Posterior cingulate gyrus (tissue), 11 donors: ENCODE results near the gene ARID1B.

Source experiments
- DNase-seq, 10 donors: peaks; one replicate each; pipeline versions ENCODE4 v3.0.0 to v3.0.0-alpha.2; 2020 to 2021; ENCODE audit warnings: mixed read lengths in 3 of 10
- intact Hi-C: fragments of 100-400 bp; cut with DNase I; formaldehyde crosslinking; loops from one replicate; pipeline ENCODE4 v1.15.1; 2023

Gene ARID1B

DNA sequence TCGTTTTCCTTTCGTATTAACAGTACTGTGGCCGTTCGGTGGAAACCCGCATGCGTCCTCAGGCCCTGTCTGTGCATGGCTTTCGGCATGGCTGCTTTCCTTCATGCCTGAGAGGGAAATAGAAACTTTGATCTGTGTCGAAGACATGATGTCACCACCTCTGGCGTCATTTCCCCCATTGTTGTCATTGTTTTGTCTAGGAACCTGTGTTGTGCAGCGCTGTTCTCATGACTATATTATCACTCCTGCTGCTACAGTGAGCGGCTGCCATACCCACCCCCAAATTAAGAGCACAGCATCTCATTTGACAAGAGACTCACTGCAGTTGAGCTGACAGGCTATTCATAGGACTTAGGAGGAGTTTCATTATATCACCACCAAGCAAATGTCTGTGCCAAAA lies 373.9 kb downstream of the ARID1B start:
- intact Hi-C loops, result no loop called here
- DNase-seq, result no peak

DNA sequence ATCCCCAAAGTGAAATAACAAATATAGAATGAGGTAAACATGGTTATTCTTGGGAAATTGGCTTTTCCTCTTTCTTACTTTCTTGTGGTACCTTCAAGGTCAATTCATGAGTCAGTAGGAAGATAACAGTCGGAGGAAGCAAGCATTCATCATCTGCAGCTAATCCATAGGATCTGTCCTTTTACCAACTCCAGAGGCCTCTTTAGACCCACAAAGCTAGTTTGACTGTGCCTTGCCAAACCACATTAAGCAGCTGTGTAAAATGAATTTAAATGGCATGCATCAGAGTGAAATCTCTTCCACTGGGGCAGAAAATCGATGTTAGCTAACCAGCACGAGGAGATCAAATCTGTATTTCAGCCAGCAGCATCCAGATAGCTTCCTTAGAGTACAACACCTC lies 374.8 kb downstream of the ARID1B start:
- intact Hi-C loops, result no loop called here
- no peak for DNase-seq

DNA sequence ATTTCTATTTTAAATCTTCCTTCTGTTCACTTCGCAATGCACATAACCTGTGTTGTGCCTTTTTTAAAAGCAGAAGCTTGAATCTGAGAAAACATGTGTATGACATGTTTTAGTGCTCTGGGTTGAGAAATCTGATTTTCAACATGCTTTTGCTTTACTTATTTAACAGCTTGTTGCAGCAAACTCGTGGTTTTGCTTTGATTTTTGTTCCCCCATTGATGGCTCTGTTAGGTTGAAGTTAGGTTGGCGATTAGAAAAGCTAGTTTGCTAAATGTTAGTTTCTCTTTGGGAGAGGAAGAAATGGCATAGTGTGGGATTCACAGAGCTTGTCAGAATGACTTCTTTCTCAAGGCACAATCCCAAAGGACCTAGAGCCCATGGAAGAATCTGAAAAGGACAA lies 375.4 kb downstream of the ARID1B start:
- no peak for DNase-seq

GRCh38 chr6:157155804-157156203 lies 378.6 kb downstream of the ARID1B start:
- DNase-seq, result no peak
- intact Hi-C loops, result no loop called here

More for the DNA sequence above, 375.4 kb downstream of the ARID1B start:
- intact Hi-C loops, result no loop called here

DNA sequence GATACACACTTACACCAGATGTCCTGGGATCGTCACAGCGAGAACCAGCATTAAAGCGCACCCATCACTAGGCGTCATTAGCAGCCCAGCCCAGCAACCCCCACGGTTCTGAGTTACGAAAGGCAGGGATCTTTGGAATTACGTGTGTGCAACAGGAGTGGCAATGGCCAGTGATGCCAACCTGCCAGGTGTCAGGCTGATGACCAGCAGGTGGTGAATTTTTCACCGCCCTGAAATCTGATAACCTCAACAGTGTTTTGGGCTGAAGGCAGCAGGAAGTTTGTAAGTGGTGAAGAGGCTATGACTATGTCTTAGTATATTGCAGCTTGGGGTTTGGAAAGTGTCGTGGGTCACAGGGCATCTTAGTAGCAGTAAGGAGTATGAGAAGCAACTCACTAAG lies 380.1 kb downstream of the ARID1B start:
- intact Hi-C loops, result no loop called here
- DNase-seq, result no peak

DNA sequence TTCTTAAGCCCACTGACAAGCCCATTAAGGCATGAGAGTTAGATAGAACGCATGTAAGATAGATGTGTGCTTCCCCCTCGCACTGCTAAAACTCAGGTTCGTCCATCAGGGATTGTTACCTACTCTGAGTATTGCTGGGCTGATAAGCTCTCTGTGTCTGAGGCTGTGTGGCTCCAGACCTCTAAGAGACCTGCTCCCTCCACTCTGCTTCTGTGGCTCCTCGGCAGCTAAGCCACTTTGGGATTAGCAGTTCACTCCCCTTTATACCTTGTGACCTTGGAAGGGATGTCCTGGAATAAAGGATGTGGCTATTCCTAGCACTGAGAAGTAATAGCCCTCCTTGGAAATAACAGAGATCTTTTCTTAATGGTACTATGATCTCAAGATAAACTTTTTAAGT lies 381.3 kb downstream of the ARID1B start:
- intact Hi-C loops, result no loop called here
- no peak for DNase-seq

DNA sequence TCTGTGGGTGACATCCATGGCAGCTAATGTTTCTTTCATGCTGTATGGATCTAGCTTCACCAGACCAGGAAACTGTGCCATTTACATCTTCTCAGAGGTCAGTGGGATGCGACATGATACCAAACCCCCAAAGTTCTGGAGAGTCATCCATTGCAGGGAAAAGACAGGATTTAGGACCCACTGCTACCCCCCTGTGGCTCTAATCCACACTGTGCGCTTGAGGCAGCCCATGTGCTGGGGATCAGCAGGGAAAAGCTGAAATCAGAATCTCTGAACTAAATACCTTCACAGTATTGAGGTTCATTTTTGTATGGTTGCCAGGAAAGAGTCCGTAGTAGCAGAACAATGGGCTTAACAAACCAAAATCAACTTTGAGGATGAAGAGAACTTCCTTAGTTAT lies 381.7 kb downstream of the ARID1B start:
- intact Hi-C loops, result no loop called here

DNA sequence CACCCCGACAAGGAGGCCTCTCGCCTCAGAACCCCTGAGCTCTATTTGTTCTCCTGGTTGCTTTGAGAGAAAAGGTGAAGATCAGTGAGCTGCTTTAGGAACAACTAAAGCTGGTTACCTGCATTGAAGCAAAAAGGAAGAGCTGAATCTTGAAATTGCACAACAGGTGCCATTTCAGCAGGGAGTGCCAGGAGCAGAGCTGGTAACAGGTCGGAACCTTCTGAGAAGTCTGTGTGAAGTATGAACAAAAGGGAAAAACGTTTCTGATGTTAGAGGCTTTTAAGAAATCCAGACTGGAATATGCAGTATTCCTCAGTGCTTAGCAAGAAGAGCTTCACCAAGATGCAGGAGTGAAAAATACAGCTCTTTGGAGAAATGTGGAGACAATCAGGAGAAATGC lies 382.2 kb downstream of the ARID1B start:
- DNase-seq, result no peak
- intact Hi-C loops, result no loop called here

More for the DNA sequence above, 381.7 kb downstream of the ARID1B start:
- DNase-seq, result no peak

DNA sequence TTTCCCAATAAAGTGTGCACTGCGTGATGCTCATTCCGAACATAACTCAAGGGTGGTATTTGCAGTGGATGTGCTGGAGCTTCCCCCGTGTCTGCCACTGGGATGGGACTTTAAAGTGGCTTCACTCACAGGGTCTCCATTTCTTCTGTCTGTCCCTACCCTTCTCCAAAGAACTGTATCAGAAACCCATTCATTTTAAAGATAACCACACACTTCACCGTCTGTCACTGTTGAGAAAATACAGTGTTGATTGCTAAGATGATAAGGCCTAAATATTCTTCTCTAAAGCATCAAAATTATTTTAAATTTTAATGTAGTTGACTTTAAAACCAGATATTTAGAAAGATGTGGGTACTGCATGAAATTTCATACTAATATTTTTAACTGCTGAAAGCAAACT lies 384.7 kb downstream of the ARID1B start:
- intact Hi-C loops, result no loop called here

GRCh38 chr6:157162766-157163433 lies 385.7 kb downstream of the ARID1B start:
- intact Hi-C loops, result no loop called here
- peak in 2 of 10 donors; percentile 37 to 70 for DNase-seq

More for the DNA sequence above, 384.7 kb downstream of the ARID1B start:
- no peak for DNase-seq

DNA sequence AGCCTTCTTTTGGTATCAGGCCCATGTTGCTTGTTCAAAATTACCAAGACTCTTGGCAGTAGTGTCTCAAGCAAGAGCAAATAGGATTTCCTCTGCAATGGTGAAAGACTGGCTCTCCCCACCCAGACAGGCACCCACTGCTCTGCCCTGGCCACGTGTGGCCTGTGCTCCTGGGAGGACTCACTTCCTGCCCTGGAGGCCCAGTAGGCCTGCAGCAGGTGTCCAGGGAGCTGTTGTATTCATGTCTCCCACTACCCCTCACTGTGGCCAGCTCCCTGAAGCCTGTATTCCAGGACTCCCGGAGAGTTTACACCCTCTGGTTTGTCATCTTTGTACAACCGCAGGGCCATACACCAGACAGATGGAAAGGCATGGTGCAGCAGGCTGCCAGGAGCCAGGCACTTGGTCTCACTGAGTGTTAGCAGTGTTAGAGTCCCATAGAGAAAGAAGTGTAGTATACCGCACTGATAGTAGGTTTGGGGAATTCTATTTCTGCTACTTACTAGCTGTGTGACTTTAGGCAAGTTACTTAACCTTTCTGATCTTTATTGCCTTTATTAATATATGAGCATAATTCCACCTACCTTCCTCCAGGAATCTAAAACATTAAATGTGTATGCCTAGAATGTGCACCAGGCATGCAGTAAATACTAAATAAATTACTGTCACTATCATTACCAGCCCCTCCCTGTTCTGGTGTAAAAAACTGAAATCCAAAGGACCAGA lies 386.4 kb downstream of the ARID1B start:
- DNase-seq, result no peak
- intact Hi-C loops, result no loop called here

- intact Hi-C loops, result no loop called here
These were observed 387.8 kb downstream of the ARID1B start for GRCh38 chr6:157164972-157165371.

DNA sequence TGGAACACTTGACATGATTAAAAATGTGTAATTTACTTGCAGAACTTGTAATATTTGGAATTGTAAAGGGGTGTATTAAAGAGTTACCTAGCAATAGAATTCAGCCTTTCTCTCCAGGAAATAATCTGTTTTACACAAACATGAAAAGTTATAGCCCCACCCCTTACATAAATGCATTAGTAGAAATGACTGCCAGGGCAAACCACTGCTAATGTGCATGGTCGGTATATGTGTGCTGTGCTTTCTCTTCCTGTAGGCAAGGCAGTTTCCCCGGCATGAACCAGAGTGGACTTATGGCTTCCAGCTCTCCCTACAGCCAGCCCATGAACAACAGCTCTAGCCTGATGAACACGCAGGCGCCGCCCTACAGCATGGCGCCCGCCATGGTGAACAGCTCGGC lies 389.6 kb downstream of the ARID1B start:
- no peak for DNase-seq
- intact Hi-C loops, result no loop called here

More at GRCh38 chr6:157164972-157165371, 387.8 kb downstream of the ARID1B start:
- no peak for DNase-seq

DNA sequence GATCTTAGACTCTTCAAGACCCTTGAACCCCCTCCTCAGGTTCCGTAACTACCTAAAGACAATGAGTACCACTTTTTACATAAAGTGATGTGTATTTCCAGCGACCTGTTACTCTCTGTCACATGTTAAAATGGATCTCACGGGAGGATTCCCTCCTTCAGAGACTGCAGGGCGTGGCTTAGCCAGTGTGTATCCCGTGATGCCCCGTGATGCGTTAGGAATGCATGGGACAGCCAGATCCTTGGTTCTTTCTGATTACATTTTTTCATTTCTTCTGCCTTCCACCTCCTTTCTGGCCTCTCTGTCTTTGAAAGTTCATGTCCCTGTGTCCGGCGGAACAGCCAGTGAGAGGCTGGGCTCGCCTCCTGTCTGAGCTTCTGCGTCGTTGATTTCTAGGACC lies 390.7 kb downstream of the ARID1B start:
- DNase-seq, result no peak
- intact Hi-C loops, result no loop called here

GRCh38 chr6:157168471-157168870 lies 391.3 kb downstream of the ARID1B start:
- intact Hi-C loops, result no loop called here
- no peak for DNase-seq

GRCh38 chr6:157169226-157169625 lies 392.0 kb downstream of the ARID1B start:
- intact Hi-C loops, result no loop called here
- DNase-seq, result no peak

- peak in 5 of 10 donors; percentile 45 to 90 (median 53) for DNase-seq
- intact Hi-C loops, result loop anchor here (10.0 kb wide), 1 partner anchor 285 kb away; no protein-coding TSS in a partner anchor
These were observed 392.5 kb downstream of the ARID1B start for GRCh38 chr6:157169656-157170055.

DNA sequence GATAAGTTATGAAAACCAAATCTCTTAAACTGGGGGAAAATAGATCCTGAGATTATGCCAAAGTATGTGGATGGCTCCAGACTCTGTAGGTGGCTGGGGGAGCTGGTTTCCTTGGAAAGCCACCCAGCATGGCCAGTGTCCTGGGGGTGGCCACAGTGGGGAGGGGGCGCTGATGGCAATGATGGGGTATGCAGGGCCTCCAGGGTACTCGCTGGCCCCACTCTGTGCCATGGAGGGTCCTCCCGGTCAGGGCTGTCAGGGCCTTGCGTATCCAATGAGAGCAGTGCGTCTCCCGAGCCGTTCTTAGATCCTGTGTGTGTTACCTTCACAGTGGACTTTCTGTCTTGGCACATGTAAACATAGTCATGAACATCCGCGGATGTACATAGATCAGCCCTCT lies 393.4 kb downstream of the ARID1B start:
- intact Hi-C loops, result loop anchor here (10.0 kb wide), 1 partner anchor 286 kb away; no protein-coding TSS in a partner anchor
- DNase-seq, result no peak

GRCh38 chr6:157171801-157172200 lies 394.6 kb downstream of the ARID1B start:
- no peak for DNase-seq
- intact Hi-C loops, result loop anchor here (10.0 kb wide), 1 partner anchor 287 kb away; no protein-coding TSS in a partner anchor

DNA sequence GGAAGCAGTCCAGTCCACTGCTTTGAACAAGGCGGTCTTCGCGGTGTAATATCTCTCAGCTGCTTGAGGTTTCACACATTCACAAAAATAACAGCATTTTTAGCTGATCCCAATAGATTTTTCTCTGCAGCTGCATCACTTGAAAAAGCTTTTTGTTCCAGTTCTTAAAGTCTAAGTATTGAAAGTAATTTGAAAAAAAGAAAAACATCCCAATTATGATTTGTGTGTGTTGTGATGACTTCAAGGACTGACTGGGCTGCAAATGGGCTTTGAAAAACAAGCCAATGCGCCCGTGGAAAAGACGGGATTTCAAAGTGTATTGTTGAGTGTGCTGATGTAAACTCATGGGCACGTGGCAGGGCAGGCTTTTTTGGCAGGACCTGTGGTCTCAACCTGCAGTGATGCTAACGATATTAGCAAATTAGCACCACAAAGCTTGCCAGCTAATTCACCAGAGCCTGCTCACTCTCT lies 395.1 kb downstream of the ARID1B start:
- peak in 3 of 10 donors; percentile 29 to 73 (median 35) for DNase-seq
- intact Hi-C loops, result loop anchor here (10.0 kb wide), 1 partner anchor 287 kb away; no protein-coding TSS in a partner anchor

DNA sequence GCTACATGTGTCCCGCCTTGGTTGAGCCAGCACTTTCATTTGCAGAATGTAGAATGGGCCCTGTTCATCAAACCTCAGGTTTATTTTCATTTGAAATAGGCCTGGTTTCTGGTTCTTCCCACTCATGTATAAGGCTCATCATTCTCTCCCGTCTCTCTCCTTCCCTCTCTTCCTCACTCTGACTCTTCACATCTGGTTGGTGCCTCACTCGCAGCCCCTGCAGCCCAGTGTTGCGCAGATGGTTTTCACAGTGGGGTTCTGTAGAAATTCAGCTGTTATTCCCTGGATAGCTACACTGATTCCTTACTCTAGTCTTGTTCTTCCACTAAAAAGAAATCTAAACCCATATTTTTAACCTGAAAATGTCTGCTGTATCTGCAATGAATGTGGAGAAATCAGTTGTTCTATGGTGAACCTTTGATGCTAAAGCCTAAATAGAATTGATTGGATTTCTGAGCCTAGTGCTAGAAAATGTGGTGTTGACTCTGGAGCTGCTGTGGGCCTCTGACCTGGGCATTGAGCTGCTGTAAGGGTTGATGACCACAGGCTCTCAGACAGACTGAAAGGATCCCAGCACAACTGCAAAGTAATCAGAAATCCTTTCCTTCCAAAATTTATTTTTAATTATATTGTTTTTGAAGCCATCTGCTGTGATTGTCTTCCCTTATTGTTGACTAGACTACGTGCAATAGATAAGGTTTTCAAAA lies 395.8 kb downstream of the ARID1B start:
- DNase-seq, result no peak
- intact Hi-C loops, result loop anchor here (10.0 kb wide), 1 partner anchor 288 kb away; no protein-coding TSS in a partner anchor
